Measurements from ENCODE around the gene CDH18.

The CDH18 gene

DNA sequence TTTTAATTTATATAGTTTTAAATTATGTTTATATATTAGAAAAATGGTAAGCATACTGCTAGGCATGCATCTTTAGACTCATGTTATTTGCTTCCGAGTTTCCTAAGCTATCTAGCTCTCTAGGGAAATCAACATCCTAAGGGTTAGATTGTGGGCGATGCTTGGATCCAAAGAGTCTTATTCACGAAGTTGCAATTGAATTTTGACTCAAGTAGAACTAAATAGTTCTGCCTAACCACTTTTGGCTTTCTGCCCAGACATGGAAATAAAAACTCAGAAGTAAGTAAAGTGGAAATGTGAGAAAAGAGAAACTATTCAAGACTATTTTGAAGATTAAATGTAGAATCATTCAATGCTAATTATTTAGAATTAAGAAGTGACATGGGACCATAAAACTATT, 440.4 kb downstream of the CDH18 start:
- TF ChIP-seq ZNF8 (CRISPR knock-in tag; IDR thresholded peaks at IDR 0.05) (no peak), OSR1 (CRISPR knock-in tag; IDR thresholded peaks at IDR 0.05) (no peak), PPARA (CRISPR knock-in tag; IDR thresholded peaks at IDR 0.05; ENCODE audit: borderline replicate concordance) (no peak), TCF4 (CRISPR knock-in tag; IDR thresholded peaks at IDR 0.05; ENCODE audit: borderline replicate concordance) (no peak), ARNTL (CRISPR knock-in tag; IDR thresholded peaks at IDR 0.05; ENCODE audit: borderline replicate concordance, low read depth) (no peak), CSDC2 (CRISPR knock-in tag; IDR thresholded peaks at IDR 0.05) (no peak), ESRRG (CRISPR knock-in tag; IDR thresholded peaks at IDR 0.05) (no peak), BACH2 (CRISPR knock-in tag; IDR thresholded peaks at IDR 0.05; ENCODE audit: borderline replicate concordance) (no peak), ZNF565 (CRISPR knock-in tag; conservative IDR thresholded peaks at IDR 0.05; ENCODE audit: low read depth) (no peak), TOX (CRISPR knock-in tag; IDR thresholded peaks at IDR 0.05; ENCODE audit: borderline replicate concordance) (no peak), ISL1 (CRISPR knock-in tag; IDR thresholded peaks at IDR 0.05) (no peak), ZFP3 (CRISPR knock-in tag; IDR thresholded peaks at IDR 0.05) (no peak), ZNF70 (CRISPR knock-in tag; IDR thresholded peaks at IDR 0.05) (no peak), GLIS3 (CRISPR knock-in tag; IDR thresholded peaks at IDR 0.05) (no peak), ZC3H10 (CRISPR knock-in tag; IDR thresholded peaks at IDR 0.05) (no peak), RARB (CRISPR knock-in tag; IDR thresholded peaks at IDR 0.05) (no peak), SNAI2 (CRISPR knock-in tag; IDR thresholded peaks at IDR 0.05) (no peak)
- TF ChIP-seq, protein P1, sequence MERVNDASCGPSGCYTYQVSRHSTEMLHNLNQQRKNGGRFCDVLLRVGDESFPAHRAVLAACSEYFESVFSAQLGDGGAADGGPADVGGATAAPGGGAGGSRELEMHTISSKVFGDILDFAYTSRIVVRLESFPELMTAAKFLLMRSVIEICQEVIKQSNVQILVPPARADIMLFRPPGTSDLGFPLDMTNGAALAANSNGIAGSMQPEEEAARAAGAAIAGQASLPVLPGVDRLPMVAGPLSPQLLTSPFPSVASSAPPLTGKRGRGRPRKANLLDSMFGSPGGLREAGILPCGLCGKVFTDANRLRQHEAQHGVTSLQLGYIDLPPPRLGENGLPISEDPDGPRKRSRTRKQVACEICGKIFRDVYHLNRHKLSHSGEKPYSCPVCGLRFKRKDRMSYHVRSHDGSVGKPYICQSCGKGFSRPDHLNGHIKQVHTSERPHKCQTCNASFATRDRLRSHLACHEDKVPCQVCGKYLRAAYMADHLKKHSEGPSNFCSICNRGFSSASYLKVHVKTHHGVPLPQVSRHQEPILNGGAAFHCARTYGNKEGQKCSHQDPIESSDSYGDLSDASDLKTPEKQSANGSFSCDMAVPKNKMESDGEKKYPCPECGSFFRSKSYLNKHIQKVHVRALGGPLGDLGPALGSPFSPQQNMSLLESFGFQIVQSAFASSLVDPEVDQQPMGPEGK (CRISPR knock-in tag; IDR thresholded peaks at IDR 0.05; ENCODE audit: borderline replicate concordance): no peak
- TF ChIP-seq, protein P2, sequence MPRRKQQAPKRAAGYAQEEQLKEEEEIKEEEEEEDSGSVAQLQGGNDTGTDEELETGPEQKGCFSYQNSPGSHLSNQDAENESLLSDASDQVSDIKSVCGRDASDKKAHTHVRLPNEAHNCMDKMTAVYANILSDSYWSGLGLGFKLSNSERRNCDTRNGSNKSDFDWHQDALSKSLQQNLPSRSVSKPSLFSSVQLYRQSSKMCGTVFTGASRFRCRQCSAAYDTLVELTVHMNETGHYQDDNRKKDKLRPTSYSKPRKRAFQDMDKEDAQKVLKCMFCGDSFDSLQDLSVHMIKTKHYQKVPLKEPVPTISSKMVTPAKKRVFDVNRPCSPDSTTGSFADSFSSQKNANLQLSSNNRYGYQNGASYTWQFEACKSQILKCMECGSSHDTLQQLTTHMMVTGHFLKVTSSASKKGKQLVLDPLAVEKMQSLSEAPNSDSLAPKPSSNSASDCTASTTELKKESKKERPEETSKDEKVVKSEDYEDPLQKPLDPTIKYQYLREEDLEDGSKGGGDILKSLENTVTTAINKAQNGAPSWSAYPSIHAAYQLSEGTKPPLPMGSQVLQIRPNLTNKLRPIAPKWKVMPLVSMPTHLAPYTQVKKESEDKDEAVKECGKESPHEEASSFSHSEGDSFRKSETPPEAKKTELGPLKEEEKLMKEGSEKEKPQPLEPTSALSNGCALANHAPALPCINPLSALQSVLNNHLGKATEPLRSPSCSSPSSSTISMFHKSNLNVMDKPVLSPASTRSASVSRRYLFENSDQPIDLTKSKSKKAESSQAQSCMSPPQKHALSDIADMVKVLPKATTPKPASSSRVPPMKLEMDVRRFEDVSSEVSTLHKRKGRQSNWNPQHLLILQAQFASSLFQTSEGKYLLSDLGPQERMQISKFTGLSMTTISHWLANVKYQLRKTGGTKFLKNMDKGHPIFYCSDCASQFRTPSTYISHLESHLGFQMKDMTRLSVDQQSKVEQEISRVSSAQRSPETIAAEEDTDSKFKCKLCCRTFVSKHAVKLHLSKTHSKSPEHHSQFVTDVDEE (CRISPR knock-in tag; IDR thresholded peaks at IDR 0.05): no peak
- peak; percentile 49 for ATAC-seq

DNA sequence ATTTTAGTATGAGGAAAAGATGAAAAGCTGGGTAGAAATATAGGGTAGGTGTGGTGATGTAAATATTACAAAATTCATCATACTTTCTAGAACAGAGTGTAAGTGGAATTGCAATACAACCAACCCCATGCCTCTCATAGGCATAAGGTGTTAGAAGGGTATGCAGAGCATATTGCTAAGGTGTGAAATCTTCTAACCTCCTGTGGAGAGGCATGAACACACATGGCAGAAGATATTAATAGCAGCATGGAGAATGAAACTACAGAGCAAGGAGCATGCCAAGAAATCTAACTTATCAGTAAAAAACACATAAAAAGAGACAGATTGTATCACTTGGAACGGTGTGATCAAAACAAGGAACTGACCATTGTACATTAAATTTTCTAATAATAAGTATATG, 441.5 kb downstream of the CDH18 start:
- no peak for ATAC-seq
- TF ChIP-seq ZNF565 (CRISPR knock-in tag; conservative IDR thresholded peaks at IDR 0.05; ENCODE audit: low read depth): no peak
- TF ChIP-seq TCF4 (CRISPR knock-in tag; IDR thresholded peaks at IDR 0.05; ENCODE audit: borderline replicate concordance): no peak
- no peak for TF ChIP-seq ZC3H10 (CRISPR knock-in tag; IDR thresholded peaks at IDR 0.05)
- no peak for TF ChIP-seq CSDC2 (CRISPR knock-in tag; IDR thresholded peaks at IDR 0.05)
- TF ChIP-seq, protein P3, sequence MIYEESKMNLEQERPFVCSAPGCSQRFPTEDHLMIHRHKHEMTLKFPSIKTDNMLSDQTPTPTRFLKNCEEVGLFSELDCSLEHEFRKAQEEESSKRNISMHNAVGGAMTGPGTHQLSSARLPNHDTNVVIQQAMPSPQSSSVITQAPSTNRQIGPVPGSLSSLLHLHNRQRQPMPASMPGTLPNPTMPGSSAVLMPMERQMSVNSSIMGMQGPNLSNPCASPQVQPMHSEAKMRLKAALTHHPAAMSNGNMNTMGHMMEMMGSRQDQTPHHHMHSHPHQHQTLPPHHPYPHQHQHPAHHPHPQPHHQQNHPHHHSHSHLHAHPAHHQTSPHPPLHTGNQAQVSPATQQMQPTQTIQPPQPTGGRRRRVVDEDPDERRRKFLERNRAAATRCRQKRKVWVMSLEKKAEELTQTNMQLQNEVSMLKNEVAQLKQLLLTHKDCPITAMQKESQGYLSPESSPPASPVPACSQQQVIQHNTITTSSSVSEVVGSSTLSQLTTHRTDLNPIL (CRISPR knock-in tag; IDR thresholded peaks at IDR 0.05; ENCODE audit: low read depth): no peak
- no peak for TF ChIP-seq ESRRG (CRISPR knock-in tag; IDR thresholded peaks at IDR 0.05)
- TF ChIP-seq SNAI2 (CRISPR knock-in tag; IDR thresholded peaks at IDR 0.05): no peak
- no peak for TF ChIP-seq ISL1 (CRISPR knock-in tag; IDR thresholded peaks at IDR 0.05)
- TF ChIP-seq ARNTL (CRISPR knock-in tag; IDR thresholded peaks at IDR 0.05; ENCODE audit: borderline replicate concordance, low read depth): no peak
- TF ChIP-seq GLIS3 (CRISPR knock-in tag; IDR thresholded peaks at IDR 0.05): no peak
- TF ChIP-seq ZNF8 (CRISPR knock-in tag; IDR thresholded peaks at IDR 0.05): no peak
- TF ChIP-seq, protein P2 (CRISPR knock-in tag; IDR thresholded peaks at IDR 0.05): no peak
- TF ChIP-seq, protein P1 (CRISPR knock-in tag; IDR thresholded peaks at IDR 0.05; ENCODE audit: borderline replicate concordance): no peak
- no peak for TF ChIP-seq OSR1 (CRISPR knock-in tag; IDR thresholded peaks at IDR 0.05)
- no peak for TF ChIP-seq BACH2 (CRISPR knock-in tag; IDR thresholded peaks at IDR 0.05; ENCODE audit: borderline replicate concordance)
- TF ChIP-seq ZFP30 (CRISPR knock-in tag; IDR thresholded peaks at IDR 0.05): no peak
- no peak for TF ChIP-seq TOX (CRISPR knock-in tag; IDR thresholded peaks at IDR 0.05; ENCODE audit: borderline replicate concordance)
- no peak for TF ChIP-seq ZNF70 (CRISPR knock-in tag; IDR thresholded peaks at IDR 0.05)
- TF ChIP-seq PPARA (CRISPR knock-in tag; IDR thresholded peaks at IDR 0.05; ENCODE audit: borderline replicate concordance): no peak

Measured in SK-N-SH treated with all-trans-retinoic acid at 6 μM for 48 hours (cell line).